NCI-H1694 (cell line): ENCODE results near the gene HECW1.
A peak's percentile ranks its signal among the peaks of the same experiment; 100 is the strongest.
"Not testable (repeated sequence)": the region's sequence is repeated elsewhere in the genome, so short reads cannot be mapped to it uniquely, and the experiment has no call there.

Experiments used
- DNase-seq: peaks from one replicate; lab custom pipeline; 2025; lab: John Stamatoyannopoulos, UW

HECW1 gene

DNA sequence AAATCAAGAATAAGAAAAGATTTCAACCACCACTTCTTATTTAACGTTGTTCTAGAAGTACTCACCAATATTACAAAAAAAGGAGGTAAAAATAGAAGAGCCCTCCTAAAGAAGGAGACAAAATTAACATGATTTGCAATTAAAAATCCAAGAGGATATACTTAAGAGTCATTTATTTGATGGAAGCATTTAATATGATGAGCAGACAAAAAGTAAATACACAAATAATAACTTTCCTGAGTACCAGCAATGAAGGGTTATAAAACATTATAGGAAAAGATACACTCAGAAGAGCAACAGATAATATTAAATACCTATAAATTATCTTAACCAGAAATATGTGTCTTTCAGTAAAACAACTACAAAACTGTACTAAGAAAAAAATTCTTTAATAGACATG is 363.5 kb downstream of the HECW1 start:
- DNase-seq: no peak

DNA sequence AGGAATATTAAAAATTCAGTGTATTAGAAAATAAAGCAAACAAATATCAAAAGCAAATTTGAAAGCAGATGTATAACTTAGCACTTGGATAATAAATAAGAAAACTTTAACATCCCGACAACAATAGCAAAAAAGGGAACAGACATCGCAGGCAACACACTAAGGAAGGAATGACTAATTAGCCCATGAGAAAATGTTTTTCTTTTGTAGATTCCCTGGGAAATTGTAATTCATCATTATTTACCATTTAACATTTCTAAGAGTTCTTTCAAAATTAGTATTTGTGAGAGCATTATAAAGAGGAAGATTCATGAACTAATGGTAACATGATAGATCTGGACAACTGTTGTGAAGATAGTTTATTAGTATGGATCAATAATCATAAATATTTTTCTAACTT is 364.4 kb downstream of the HECW1 start:
- DNase-seq: no peak

DNA sequence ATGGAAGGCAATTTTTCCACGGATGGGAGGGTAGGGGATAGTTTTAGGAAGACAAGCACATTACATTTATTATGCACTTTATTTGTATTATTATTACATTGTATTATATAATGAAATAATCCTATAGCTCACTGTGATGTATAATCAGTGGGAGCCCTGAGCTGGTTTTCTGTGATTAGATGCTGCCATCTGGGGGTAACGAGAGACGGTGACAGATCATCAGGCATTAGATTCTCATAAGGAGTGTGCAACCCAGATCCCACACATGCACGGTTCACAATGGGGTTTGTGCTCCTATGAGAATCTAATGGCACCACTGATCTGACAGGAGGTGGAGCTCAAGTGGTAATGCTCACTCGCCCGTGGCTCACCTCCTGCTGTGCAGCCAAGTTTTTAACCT is 366.6 kb downstream of the HECW1 start:
- no peak for DNase-seq

DNA sequence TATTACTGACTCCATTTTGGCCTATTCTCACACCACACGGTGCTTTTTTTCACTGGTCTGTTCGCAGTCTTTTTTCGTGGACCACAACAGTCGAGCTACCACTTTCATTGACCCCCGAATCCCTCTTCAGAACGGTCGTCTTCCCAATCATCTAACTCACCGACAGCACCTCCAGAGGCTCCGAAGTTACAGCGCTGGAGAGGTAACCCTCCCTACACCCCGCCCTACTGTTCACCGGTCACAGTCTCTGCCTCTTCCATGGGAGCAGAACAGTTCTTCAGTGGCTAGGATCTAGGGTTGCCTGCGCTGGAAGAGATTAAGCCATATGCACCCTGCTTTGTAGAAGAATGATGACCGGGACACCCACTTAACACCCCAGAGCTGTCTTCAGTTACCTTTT is 367.1 kb downstream of the HECW1 start:
- no peak for DNase-seq

DNA sequence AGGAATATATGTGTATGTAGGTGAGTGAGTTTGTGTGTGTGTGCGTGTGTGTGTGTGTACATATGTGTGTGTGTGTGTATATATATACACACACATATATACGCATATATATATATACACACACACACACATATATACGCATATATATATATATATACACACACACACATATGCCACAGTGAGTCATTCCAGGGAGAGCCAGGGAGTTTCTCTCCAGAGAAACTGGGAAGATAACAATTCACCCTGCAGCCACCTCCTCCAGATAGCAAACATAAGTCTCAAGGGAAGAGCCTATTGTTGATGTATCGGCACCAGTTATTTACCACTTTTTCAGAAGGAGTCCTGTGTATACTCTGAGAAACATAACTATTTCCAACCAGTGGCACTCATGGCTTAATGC is 368.1 kb downstream of the HECW1 start:
- DNase-seq: no peak

DNA sequence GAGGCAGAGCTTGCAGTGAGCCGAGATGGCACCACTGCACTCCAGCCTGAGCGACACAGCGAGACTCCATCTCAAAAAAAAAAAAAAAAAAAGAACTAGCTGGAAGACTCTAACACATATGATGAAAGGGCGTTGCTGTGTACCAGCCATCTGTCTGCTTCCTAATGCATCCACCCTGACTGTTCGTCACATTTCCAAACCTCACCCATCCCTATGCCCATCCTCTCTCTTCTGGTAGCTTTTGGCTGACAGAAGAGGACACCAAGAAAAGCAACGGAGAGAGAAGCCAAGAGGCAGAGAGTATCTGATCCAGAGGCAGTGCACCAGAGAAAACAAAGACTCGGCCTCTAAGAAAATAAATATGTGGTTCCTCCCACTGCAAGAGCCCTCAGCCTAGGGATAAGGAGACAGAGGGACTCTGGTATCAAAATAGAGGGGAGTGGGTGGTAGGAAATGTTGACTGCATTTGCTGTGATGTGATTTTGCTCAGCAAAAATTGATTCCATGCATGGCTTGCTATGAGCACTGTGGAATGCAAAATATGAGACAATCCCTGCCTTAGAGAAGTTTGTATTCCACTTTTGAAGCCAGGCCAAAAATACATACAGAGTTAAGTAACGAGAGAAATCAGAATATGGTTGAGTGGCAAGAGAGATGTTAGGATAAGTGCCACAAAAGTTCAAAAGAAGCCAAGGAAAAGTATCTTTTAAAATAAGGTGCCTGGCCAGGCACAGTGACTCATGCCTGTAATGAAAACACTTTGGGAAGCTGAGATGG is 369.6 kb downstream of the HECW1 start:
- peak; percentile 4 for DNase-seq

DNA sequence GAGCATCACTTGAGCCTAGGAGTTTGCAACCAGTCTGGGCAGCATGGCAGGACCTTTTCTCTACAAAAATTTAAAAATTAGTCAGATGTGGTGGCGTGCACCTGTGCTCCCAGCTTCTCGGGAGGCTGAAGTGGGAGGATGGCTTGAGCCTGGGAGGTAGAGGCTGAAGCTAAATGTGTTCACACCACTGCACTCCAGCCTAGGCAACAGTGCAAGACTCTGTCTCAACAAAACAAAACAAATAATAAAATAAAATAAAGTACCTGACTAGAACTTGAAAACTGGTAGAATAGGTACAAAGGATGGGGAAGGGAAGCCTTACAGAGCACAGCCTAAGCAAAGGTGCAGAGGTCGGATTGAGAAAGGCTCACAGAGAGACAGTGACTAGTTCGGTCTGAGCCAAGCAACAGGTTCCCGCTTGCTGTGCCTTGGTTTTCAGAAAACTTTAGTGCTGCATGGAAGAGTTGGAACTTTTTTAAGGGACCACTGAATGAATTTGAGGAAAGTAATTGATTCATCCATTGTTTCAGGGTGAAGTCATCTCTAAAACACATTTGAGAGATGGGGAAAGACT is 370.3 kb downstream of the HECW1 start:
- DNase-seq: no peak

DNA sequence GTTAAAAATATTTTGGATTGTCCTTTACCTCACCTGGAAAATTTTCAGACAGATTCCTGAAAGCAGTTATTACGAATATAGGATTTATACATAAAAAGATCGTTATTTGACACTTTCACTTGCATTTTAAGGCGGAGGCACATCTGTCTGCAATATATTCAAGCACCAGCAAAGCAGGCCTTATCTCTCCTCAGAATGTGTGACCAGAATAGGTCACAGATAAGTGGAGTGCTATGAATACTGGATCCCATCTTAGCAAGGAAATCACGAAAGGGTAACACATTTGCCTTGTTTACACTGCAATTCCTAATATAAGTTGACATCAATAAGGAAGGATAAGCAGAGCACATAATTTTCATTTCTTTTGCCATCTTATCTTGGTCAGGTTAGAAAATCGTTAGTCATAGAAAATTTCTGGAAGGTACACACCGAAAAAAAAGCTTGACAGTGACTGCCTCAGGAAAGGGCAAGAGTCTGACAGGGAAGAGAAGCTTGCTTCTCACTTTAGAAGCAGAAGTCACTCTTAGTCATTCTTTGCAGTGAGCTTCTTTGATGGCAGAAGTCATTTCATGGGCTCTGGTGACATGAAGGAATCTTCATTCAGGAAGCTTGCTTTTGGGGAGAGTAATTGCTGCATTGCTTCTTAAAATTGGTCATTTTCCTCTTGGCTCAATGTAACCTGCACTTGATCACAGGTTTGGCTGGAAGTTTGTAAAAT is 372.4 kb downstream of the HECW1 start:
- no peak for DNase-seq

DNA sequence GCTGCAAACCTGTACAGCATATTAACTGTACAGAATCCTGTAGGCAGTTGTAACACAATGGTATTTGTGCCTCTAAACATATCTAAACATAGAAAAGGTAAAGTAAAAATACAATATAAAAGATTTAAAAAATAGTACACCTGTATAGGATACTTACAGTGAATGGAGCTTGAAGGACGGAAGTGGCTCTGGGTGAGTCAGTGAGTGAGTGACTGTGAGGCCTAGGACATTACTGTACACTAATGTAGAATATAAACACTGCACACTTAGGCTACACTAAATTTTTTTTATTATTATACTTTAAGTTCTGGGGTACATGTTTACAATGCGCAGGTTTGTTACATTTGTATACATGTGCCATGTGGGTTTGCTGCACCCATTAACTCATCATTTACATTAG is 373.1 kb downstream of the HECW1 start:
- DNase-seq: no peak

DNA sequence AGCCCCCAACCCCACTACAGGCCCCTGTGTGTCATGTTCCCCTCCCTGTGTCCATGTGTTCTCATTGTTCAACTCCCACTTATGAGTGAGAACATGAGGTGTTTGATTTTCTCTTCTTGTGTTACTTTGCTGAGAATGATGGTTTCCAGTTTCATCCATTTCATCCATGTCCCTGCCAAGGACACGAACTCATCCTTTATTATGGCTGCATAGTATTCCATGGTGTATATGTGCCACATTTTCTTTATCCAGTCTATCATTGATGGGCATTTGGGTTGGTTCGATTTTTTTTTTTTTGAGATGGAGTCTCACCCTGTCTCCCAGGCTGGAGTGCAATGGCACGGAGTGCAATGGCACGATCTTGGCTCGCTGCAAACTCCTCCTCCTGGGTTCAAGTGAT is 373.6 kb downstream of the HECW1 start:
- DNase-seq: not testable (repeated sequence)

DNA sequence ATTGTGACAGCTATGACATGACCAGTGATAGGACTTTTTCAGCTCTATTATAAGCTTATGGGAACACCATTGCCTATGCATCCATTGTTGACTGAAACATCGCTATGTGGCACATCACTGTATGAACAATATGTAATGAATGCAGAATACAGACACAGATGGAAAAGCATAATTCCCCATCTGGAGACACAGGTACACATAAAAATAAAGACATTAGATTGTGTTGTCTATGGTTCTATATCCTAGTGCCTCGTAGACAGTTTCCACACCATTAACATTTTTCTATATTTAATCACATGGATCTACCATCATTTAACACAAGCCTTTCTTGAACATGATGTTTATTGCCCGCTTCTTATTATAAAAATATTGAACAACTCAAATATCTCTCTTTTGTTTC is 374.2 kb downstream of the HECW1 start:
- no peak for DNase-seq

DNA sequence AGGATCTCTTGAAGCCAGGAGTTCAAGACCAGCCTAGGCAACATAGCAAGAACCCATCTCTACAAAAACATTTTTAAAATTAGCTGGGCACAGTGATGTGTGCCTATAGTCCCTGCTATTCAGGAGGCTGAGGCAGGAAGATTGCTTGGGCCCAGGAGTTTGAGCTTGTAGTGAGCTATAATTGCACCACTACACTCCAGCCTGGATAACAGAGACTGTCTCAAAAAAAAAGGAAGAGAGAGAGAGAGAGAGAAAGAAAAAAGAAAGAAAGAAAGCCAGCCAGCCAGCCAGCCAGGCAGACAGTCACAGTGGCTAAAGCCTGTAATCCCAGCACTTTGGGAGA is 375.3 kb downstream of the HECW1 start:
- DNase-seq: no peak

DNA sequence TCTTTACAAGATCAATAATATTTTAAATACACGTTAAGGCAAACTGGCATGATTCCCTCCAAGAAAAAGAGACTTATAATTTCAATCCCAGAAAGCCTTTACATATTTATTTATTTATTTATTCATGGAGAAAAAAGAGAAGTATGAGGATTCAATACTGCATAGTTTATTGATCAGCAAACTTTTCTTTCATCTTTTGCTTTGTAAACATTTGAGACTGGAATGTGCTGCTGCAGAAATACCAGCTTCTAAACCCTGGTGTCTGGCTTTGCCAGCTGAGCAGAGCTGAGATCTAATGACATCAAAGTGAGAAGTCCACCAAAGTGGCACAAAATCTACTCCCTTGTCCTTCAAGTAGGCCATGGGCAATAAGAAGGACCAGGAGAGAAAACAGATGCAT is 376.8 kb downstream of the HECW1 start:
- DNase-seq: no peak

DNA sequence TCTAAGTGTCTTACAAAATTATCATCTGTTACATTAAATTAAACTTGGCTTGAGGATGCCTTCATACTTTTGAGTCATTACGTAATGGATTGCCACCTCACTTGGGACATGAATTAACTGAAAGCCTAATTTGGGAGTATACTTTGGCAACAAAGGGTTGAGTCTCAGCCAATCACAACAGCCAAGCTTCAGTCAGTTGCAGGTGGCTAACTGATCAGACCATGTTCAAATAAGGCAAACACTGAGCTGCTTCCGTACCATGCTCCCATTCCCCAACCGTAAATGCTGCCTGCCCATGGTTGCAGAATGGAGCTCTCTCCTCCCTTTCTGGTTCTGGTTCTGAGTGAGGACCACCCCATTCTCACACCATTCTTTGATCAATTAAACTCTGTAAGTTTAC is 377.6 kb downstream of the HECW1 start:
- DNase-seq: no peak

DNA sequence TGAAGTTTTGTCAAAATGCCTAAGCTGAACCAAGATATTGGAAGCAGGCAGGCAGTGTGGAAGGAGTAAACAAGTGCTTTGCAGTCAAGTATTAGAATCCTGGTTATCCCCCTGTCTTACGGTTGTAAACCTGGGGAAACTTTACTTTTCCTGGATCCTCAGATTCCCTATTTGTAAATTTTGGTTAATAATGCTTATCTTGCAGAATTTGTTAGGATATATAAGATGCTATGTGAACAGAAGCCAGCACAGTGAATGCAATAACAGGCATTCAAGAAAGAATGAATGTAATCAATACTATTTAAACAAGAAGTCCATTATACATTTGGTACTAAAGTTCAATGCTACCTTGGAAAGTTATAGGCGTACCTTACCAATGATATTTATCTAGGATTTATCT is 378.7 kb downstream of the HECW1 start:
- DNase-seq: no peak

DNA sequence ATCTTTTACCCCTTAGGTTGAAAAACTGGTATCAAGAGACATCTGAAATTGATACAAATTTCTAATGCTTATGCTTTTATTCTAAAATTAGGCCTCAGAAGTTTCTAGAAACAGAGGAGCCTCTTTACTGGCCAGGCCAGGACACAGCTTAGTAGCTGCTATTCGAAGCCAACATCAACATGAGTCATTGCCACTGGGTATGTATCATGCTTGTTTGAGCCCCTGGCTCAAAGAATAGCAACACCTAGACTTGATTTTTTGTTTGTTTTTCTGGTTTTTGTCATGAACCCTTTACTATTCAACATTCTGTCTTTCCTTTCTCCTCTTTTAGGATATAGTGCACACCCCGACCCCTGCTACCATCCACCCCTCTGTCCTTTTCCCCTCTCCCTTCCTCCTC is 379.5 kb downstream of the HECW1 start:
- DNase-seq: no peak

DNA sequence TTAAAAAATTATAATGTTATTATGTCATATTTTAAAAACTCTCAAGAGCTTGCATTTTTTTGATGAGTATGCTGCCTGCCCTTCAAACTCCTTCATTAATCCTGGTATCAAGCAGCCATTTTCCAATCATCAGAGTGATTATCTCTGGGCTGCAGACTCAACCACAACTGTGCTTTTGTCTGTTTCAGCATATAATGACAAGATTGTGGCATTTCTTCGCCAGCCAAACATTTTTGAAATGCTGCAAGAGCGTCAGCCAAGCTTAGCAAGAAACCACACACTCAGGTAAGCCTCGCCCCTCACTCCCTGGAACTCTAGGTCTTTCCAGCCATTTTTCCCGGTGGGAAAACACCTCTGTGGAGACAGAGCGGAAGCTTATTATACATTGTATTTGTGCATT is 380.4 kb downstream of the HECW1 start:
- DNase-seq: no peak

DNA sequence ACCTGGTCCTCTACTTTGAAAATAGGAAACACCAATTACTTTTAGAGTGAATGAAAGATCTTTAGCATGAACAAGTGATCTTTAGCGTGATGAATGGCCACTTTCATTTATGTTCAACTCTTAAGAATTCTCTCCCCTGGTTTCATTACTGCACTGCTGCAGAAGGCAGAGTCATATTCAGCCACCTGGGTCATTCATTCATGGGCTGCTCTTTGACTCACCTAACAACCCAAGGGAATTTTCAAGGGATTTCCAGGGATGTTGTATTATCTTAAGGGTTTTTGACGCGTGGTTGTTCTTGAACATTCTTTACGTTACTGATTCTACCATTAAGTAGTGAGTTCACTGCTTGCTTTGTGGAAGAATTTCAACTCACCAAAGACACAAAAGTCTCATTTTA is 383.1 kb downstream of the HECW1 start:
- DNase-seq: no peak

DNA sequence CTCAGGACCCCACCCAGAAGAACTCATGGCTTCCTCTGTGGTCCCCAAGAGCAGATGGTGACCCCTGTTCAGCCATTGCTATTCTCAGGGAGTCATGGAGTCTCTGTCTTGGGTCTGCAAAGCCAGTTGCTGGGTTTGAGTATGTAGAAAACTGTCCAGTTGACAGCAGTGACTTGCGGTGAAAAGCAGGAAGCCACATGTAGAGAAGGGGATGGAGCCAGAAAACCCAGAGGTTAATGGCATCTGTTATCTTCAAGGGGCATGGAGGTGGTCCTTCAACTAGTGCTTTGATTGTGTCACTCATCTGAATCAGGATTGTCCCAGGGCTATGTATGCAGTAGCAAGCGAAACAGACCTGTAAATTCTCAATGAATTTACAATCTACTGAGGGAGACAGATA is 384.1 kb downstream of the HECW1 start:
- no peak for DNase-seq

DNA sequence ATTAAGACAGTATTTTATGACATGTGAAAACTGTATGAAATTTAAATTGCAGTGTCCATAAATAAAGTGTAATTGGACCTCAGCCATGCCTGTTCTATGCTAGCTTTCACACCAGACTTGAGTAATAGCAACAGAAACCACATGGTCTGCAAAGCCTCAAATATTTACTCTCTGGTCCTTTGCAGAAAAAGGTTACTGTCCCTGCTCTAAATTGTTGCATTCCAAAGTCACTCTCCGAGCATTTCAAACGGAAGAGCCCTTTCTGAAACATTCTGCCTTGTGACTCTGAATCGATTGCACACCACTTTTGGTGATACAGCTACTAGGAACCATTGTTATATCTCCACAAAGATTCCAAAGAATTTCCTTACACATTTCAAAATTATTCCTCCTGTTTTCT is 389.4 kb downstream of the HECW1 start:
- DNase-seq: no peak

DNA sequence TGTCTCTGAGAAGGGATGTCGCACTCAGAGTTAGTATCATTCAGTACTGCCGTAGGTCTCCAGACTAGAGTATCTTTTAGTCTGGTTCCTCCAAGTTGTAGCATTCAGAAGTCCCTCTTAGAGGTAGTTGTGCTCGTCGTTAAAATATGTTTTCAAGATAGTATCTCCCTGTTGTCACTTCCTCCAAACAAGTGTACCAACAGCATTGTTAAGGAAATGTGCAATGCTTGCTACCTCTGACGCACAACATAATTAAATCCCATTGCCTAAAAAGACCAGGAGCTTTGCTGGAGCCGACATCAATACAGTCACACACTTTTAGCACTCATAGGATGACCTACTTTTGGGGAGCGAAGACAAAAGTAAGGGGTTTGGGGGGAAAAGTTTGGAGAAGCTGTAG is 390.5 kb downstream of the HECW1 start:
- no peak for DNase-seq

DNA sequence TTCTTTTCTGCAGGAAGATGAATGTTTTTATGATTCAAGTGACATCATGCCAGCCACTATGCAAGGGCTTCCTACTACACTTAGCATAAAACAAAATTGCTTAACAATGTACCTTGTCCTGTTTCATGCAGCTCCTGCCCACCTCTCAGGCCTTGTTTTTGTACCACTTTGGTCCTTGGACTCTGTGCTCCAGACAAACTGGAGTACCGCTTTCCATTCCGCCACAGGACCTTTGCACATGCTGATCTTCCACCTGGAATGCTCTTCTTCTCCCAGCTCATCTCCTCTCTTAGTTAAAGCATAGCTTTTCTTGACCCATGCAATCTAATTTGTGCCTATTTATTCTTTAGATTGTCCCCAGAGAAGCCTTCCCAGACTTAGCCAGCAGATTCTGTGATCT is 393.0 kb downstream of the HECW1 start:
- DNase-seq: no peak

DNA sequence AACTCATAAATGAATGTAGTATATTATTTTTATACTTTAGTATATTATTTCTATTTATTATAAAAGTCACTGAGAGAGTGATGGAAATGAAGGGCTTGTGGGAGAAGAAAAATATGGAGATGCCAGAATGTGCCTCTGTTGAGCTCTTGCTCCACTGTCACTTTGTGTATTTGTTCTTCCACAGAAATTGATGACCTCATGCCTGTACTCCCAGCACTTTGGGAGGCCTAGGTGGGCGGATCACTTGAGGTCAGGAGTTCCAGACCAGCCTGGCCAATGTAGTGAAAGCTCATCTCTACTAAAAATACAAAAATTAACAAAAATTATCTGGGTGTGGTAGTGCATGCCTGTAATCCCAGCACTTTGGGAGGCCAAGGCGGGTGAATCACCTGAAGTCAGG is 394.0 kb downstream of the HECW1 start:
- DNase-seq: no peak

DNA sequence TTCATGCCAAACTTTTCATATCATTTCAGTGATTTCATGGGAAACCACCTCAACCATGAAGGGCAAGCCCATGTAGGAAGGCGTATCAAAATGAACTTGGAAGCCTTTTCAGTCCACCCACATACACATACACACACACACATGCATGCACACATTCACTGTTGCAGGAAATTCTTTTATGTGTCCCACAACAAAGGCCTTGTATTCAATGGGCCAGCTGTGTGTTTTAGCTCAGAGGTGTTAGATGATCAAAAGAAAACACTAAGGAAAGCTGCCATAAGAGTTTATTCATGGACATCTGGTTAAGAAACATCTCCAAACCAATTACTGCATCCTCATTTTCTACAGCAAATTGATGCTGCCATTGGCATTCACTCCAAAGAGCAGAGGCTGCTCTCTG is 396.0 kb downstream of the HECW1 start:
- no peak for DNase-seq
